HepG2 (cell line): Measurements from ENCODE around the gene CPSF4. TPM values are rescaled to one million over a fixed set of nuclear protein-coding genes. Genes with fewer than 3 reads are reported as not detected.

Experiments
- BCL6 ChIP-seq: IDR thresholded peaks from 2 replicates; pipeline ENCODE4 v1.6.1; 2016; ENCODE audit warnings: missing genetic modification reagents, missing compliant biosample characterization
- BORCS8-MEF2B ChIP-seq: sonication (generic); formaldehyde crosslinking; IDR thresholded peaks from 2 replicates; pipeline ENCODE4 v1.8.0; 2022; ENCODE audit warnings: mild to moderate bottlenecking, missing genetic modification reagents
- CREB3 ChIP-seq: sonication (generic); formaldehyde crosslinking; IDR thresholded peaks from 2 replicates; pipeline ENCODE4 v1.5.0; 2020; ENCODE audit warnings: missing genetic modification reagents
- ISX ChIP-seq: sonication (generic); formaldehyde crosslinking; conservative IDR thresholded peaks from 2 replicates; pipeline ENCODE4 v1.5.0; 2020; ENCODE audit warnings: missing genetic modification reagents
- JARID2 ChIP-seq: sonication (generic); formaldehyde crosslinking; IDR thresholded peaks from 2 replicates; pipeline ENCODE4 v1.8.1; 2023; ENCODE audit warnings: missing genetic modification reagents, inconsistent platforms; ENCODE audit not compliant: insufficient replicate concordance
- NFRKB ChIP-seq: fragments of 450-650 bp; IDR thresholded peaks from 2 replicates; pipeline ENCODE4 v1.6.1; 2017
- SALL1 ChIP-seq: sonication (generic); formaldehyde crosslinking; IDR thresholded peaks from 2 replicates; pipeline ENCODE4 v1.8.0; 2022; ENCODE audit warnings: mild to moderate bottlenecking, missing genetic modification reagents
- SIN3B ChIP-seq: fragments of 150-350 bp; IDR thresholded peaks from 2 replicates; pipeline ENCODE4 v1.6.1; 2014; ENCODE audit warnings: low read length
- SMARCC2 ChIP-seq: fragments of 450-650 bp; IDR thresholded peaks from 2 replicates; pipeline ENCODE4 v1.6.1; 2017; ENCODE audit warnings: antibody characterized with exemption, mild to moderate bottlenecking
- SRF ChIP-seq: IDR thresholded peaks from 2 replicates; pipeline ENCODE4 v1.6.1; 2011; ENCODE audit warnings: mild to moderate bottlenecking, low read depth, low read length, moderate library complexity
- ZFP37 ChIP-seq: sonication (generic); formaldehyde crosslinking; IDR thresholded peaks from 2 replicates; pipeline ENCODE4 v1.4.0; 2020; ENCODE audit warnings: missing genetic modification reagents, borderline replicate concordance
- ZKSCAN5 ChIP-seq: sonication (generic); formaldehyde crosslinking; IDR thresholded peaks from 2 replicates; pipeline ENCODE4 v1.5.1; 2020; ENCODE audit warnings: mild to moderate bottlenecking, missing genetic modification reagents
- ZMYM4 ChIP-seq: sonication (generic); formaldehyde crosslinking; IDR thresholded peaks from 2 replicates; pipeline ENCODE4 v1.8.1; 2023; ENCODE audit warnings: mild to moderate bottlenecking, missing genetic modification reagents
- ZNF333 ChIP-seq: sonication (generic); formaldehyde crosslinking; IDR thresholded peaks from 2 replicates; pipeline ENCODE4 v1.4.0; 2020; ENCODE audit warnings: mild to moderate bottlenecking, missing genetic modification reagents, borderline replicate concordance
- ZNF34 ChIP-seq: sonication (generic); formaldehyde crosslinking; IDR thresholded peaks from 2 replicates; pipeline ENCODE4 v1.4.0; 2020; ENCODE audit warnings: mild to moderate bottlenecking, missing genetic modification reagents, borderline replicate concordance
- ZNF547 ChIP-seq: sonication (generic); formaldehyde crosslinking; IDR thresholded peaks from 2 replicates; pipeline ENCODE4 v1.5.1; 2020; ENCODE audit warnings: mild to moderate bottlenecking, missing genetic modification reagents
- ZNF558 ChIP-seq: sonication (generic); formaldehyde crosslinking; IDR thresholded peaks from 2 replicates; pipeline ENCODE4 v1.9.0; 2022; ENCODE audit warnings: mild to moderate bottlenecking, missing genetic modification reagents, borderline replicate concordance
- ZNF609 ChIP-seq: sonication (generic); formaldehyde crosslinking; IDR thresholded peaks from 2 replicates; pipeline ENCODE4 v1.4.0; 2020; ENCODE audit warnings: mild to moderate bottlenecking, missing genetic modification reagents, borderline replicate concordance
- ZNF615 ChIP-seq: sonication (generic); formaldehyde crosslinking; IDR thresholded peaks from 2 replicates; pipeline ENCODE4 v1.5.0; 2020; ENCODE audit warnings: mild to moderate bottlenecking, missing genetic modification reagents, borderline replicate concordance
- ZNF644 ChIP-seq: IDR thresholded peaks from 2 replicates; pipeline ENCODE4 v1.6.1; 2016; ENCODE audit warnings: low read depth
- ZNF766 ChIP-seq: sonication (generic); formaldehyde crosslinking; IDR thresholded peaks from 2 replicates; pipeline ENCODE4 v1.5.0; 2020; ENCODE audit warnings: missing genetic modification reagents, borderline replicate concordance
- ZSCAN31 ChIP-seq: sonication (generic); formaldehyde crosslinking; IDR thresholded peaks from 2 replicates; pipeline ENCODE4 v1.5.0; 2020; ENCODE audit warnings: low read depth, mild to moderate bottlenecking, missing genetic modification reagents
- ZUFSP ChIP-seq: sonication (generic); formaldehyde crosslinking; IDR thresholded peaks from 2 replicates; pipeline ENCODE4 v1.9.0; 2021; ENCODE audit warnings: missing genetic modification reagents, mild to moderate bottlenecking, borderline replicate concordance
- polyA plus RNA-seq, 8 experiments: library from polyadenylated mRNA; depleted of rRNA in 3 of 8; stranded (reverse) in 7 of 8; unstranded in 1 of 8; fragments of >200 nt; fragmentation: Illumina TruSeq in 4 of 8; extraction: Trizol in 4 of 8; gene quantifications; 2 replicates each; pipeline versions ENCODE4 v1.2.1 to v1.2.3, GENCODE V29; 2011 to 2016; ENCODE audit warnings: low read depth in 4 of 8, missing spikeins in 1 of 8, mixed read lengths in 1 of 8; ENCODE audit not compliant: insufficient read depth in 1 of 8
- total RNA-seq, 5 experiments: library from RNA; depleted of rRNA; stranded (reverse); fragments of >200 nt; fragmentation: Illumina TruSeq; extraction: Trizol; gene quantifications; 2 replicates each; pipeline ENCODE4 v1.2.3, GENCODE V29; 2016; ENCODE audit warnings: low read depth in 1 of 5
- TF ChIP-seq, protein P1 (sequence below): sonication (generic); formaldehyde crosslinking; IDR thresholded peaks from 2 replicates; pipeline ENCODE4 v1.4.0; 2020; ENCODE audit warnings: low read depth, mild to moderate bottlenecking, missing genetic modification reagents

CPSF4 gene
- total and polyA plus RNA-seq, 2 of the 13 experiments (the other 11 are each of a cell fraction or from before 2014, with no cell fraction given) = 34.1 to 49.6 TPM

GRCh38 chr7:99473315-99473596 is 34.5 kb downstream of the CPSF4 start (continued):
- no peak for TF ChIP-seq ZFP37 (CRISPR knock-in tag)
- TF ChIP-seq ZNF766 = no peak
- no peak for TF ChIP-seq ZNF34 (CRISPR knock-in tag)
- no peak for TF ChIP-seq ZUFSP (CRISPR knock-in tag)
- no peak for TF ChIP-seq JARID2
- TF ChIP-seq ISX (CRISPR knock-in tag) = no peak
- TF ChIP-seq SALL1 (CRISPR knock-in tag) = no peak
- TF ChIP-seq BCL6 = peak; percentile 17; the same call in 1 of the 2 replicates
- TF ChIP-seq ZNF558 (CRISPR knock-in tag) = no peak
- TF ChIP-seq ZKSCAN5 = no peak
- no peak for TF ChIP-seq ZNF644 (CRISPR knock-in tag)
- no peak for TF ChIP-seq NFRKB
- TF ChIP-seq ZNF333 (CRISPR knock-in tag) = no peak
- TF ChIP-seq ZSCAN31 = no peak
- TF ChIP-seq CREB3 = no peak
- no peak for TF ChIP-seq SMARCC2
- TF ChIP-seq ZMYM4 (CRISPR knock-in tag) = no peak
- TF ChIP-seq, protein P1, sequence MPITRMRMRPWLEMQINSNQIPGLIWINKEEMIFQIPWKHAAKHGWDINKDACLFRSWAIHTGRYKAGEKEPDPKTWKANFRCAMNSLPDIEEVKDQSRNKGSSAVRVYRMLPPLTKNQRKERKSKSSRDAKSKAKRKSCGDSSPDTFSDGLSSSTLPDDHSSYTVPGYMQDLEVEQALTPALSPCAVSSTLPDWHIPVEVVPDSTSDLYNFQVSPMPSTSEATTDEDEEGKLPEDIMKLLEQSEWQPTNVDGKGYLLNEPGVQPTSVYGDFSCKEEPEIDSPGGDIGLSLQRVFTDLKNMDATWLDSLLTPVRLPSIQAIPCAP (CRISPR knock-in tag) = no peak
- no peak for TF ChIP-seq SIN3B
- 0 out of 2 replicates have a peak, but pooled peaks have one; percentile 39 for TF ChIP-seq SRF
- TF ChIP-seq BORCS8-MEF2B (CRISPR knock-in tag) = no peak
- no peak for TF ChIP-seq ZNF615 (CRISPR knock-in tag)
- TF ChIP-seq ZNF547 = no peak
- no peak for TF ChIP-seq ZNF609 (CRISPR knock-in tag)
